Caco-2 (cell line): ENCODE measurements around the gene GUK1. TPM values are rescaled to one million over a fixed set of nuclear protein-coding genes. Genes with fewer than 3 reads are reported as not detected.

ENCODE experiments used
- BruUV-seq: library from RNA; stranded (reverse); fragments of 400-500 nt; replicated peaks from 2 replicates; lab custom pipeline; 2021; lab: Mats Ljungman, UMichigan
- CTCF ChIA-PET: fragments of 300-600 bp; sonication (Branson Sonifier 250); formaldehyde crosslinking; loops from one replicate; lab custom pipeline; 2022; ENCODE audit warnings: antibody characterized with exemption; lab: Charles Lee
- POLR2A ChIA-PET: fragments of 300-600 bp; sonication (Branson Sonifier 250); formaldehyde crosslinking; loops from one replicate; lab custom pipeline; 2022; ENCODE audit warnings: antibody characterized with exemption; lab: Charles Lee
- DNase-seq, 2 experiments: peaks; one replicate each; pipeline versions ENCODE4 v3.0.0 to v3.0.0-alpha.2; 2020 to 2022
- H3K27me3 ChIP-seq: replicated peaks from 2 replicates; pipeline ENCODE4 v1.6.0; 2011; ENCODE audit warnings: low read length; ENCODE audit not compliant: control insufficient read depth, insufficient read depth
- H3K36me3 ChIP-seq: 2 replicates; pipeline ENCODE4 v1.5.1; 2011; ENCODE audit warnings: low read length; ENCODE audit not compliant: control insufficient read depth, insufficient read depth
- H3K4me1 ChIP-seq: fragments of 250-450 bp; sonication (Bioruptor Pico); 2 replicates; pipeline ENCODE4 v1.5.1; 2020; ENCODE audit warnings: mild to moderate bottlenecking
- H3K4me3 ChIP-seq: 2 replicates; pipeline ENCODE4 v1.5.1; 2011; ENCODE audit warnings: low read depth, mild to moderate bottlenecking, control low read depth, low read length
- H3K9me3 ChIP-seq: fragments of 250-450 bp; sonication (Bioruptor Pico); 2 replicates; pipeline ENCODE4 v1.5.1; 2020; ENCODE audit warnings: mild to moderate bottlenecking, moderate library complexity
- H3K27ac Mint-ChIP-seq: one replicate; pipeline ENCODE4 v1.8.0; 2022; ENCODE audit warnings: mixed read lengths; ENCODE audit not compliant: unreplicated experiment
- H3K27me3 Mint-ChIP-seq: one replicate; pipeline ENCODE4 v1.8.0; 2022; ENCODE audit warnings: mixed read lengths; ENCODE audit not compliant: insufficient read depth, unreplicated experiment
- H3K36me3 Mint-ChIP-seq: one replicate; pipeline ENCODE4 v1.8.0; 2022; ENCODE audit warnings: mild to moderate bottlenecking, mixed read lengths; ENCODE audit not compliant: insufficient read depth, unreplicated experiment
- H3K4me1 Mint-ChIP-seq: one replicate; pipeline ENCODE4 v1.8.0; 2022; ENCODE audit warnings: low read depth, mixed read lengths; ENCODE audit not compliant: unreplicated experiment
- H3K4me3 Mint-ChIP-seq: one replicate; pipeline ENCODE4 v1.8.0; 2022; ENCODE audit warnings: mild to moderate bottlenecking, moderate library complexity, mixed read lengths; ENCODE audit not compliant: unreplicated experiment
- H3K9me3 Mint-ChIP-seq: one replicate; pipeline ENCODE4 v1.8.0; 2022; ENCODE audit warnings: mixed read lengths; ENCODE audit not compliant: unreplicated experiment
- CTCF ChIP-seq, 2 experiments: fragments of 200-600 bp in 1 of 2; IDR thresholded peaks; 1 replicate in 1 of 2; 2 replicates in 1 of 2; pipeline versions ENCODE4 v1.5.1 to v1.8.0; 2011 to 2022; ENCODE audit warnings: antibody characterized with exemption in 1 of 2, control low read depth in 1 of 2, inconsistent platforms in 1 of 2, low read depth in 1 of 2, low read length in 1 of 2, mild to moderate bottlenecking in 1 of 2, moderate library complexity in 1 of 2; ENCODE audit not compliant: insufficient read depth in 1 of 2, severe bottlenecking in 1 of 2, unreplicated experiment in 1 of 2
- intact Hi-C: fragments of 100-400 bp; cut with micrococcal nuclease; formaldehyde crosslinking; loops from one replicate; pipeline ENCODE4 v1.10.0; 2022; ENCODE audit not compliant: unreplicated experiment
- total RNA-seq: library from RNA; stranded (reverse); gene quantifications from 2 replicates; pipeline ENCODE4 v1.2.3, GENCODE V29; 2022

GUK1 gene
- total RNA-seq, 1 experiment from 2014 or later, result 73.6 TPM

DNA sequence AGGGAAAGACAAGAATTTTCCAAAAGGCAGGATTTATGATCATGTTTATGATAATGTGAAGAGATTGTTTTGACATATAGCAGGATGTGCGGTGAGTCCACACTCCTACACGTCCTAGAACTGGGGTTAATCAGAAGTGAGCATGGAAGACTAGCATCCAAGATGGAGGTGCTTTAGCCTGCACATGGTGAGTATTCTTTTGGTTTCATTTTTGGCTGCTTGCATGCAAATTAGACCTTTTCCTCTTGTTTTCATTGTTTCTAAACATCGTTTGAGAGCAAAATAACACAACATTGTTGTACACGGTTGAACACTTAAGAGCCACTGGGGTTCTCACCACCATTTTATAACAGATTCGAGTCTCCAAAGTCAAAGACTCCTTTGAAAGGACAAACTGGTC, 14.9 kb upstream of the GUK1 start:
- ChIA-PET POLR2A (no interaction called here), CTCF (no interaction called here)
- TF ChIP-seq CTCF (IDR thresholded peaks at IDR 0.05; ENCODE audit: insufficient read depth in 1 of 2, low read depth in 1 of 2, low read length in 1 of 2, severe bottlenecking in 1 of 2, unreplicated experiment in 1 of 2), result no peak
- H3K27ac Mint-ChIP-seq, result no peak overlapping the region
- BruUV-seq, result no TSS peak
- H3K9me3 Mint-ChIP-seq, result no peaks in the 10 kb centered on the region
- no peaks in the 10 kb centered on the region for H3K36me3 Mint-ChIP-seq
- H3K27me3 Mint-ChIP-seq, result no peaks in the 10 kb centered on the region
- intact Hi-C loops, result no loop called here
- H3K9me3 ChIP-seq, result no peaks in the 10 kb centered on the region
- no peaks in the 10 kb centered on the region for H3K36me3 ChIP-seq
- no peaks in the 10 kb centered on the region for H3K4me1 Mint-ChIP-seq
- no peak overlapping the region for H3K4me3 ChIP-seq
- H3K4me1 ChIP-seq, result peaks cover 7% of the 10 kb centered on the region; the same call in 1 of the 2 replicates
- no peak for DNase-seq
- H3K27me3 ChIP-seq, result no peaks in the 10 kb centered on the region
- H3K4me3 Mint-ChIP-seq, result no peak overlapping the region

GRCh38 chr1:228131766-228132165, 8.3 kb upstream of the GUK1 start:
- peak overlapping the region; percentile 90 for H3K27ac Mint-ChIP-seq
- POLR2A ChIA-PET, result interaction anchor here (2.2 kb wide), 1 partner anchor 22 kb away, joined by 18 read pairs; no protein-coding TSS in a partner anchor
- Histone ChIP-seq H3K27me3 (no peaks in the 10 kb centered on the region), H3K4me3 (no peak overlapping the region), H3K4me1 (peaks cover 12% of the 10 kb centered on the region), H3K36me3 (no peaks in the 10 kb centered on the region), H3K9me3 (no peaks in the 10 kb centered on the region)
- BruUV-seq, result no TSS peak
- H3K9me3 Mint-ChIP-seq, result no peaks in the 10 kb centered on the region
- H3K4me3 Mint-ChIP-seq, result peak overlapping the region; percentile 90
- DNase-seq, result peak in 1 of 2 experiments; percentile 29
- CTCF ChIA-PET, result interaction anchor here (1.6 kb wide), 1 partner anchor 132 kb away, joined by 5 read pairs; no protein-coding TSS in a partner anchor
- intact Hi-C loops, result loop anchor here (1.0 to 10.0 kb wide), 7 partner anchors 8 to 384 kb away; partner anchors contain the start of gene IBA57
- no peaks in the 10 kb centered on the region for H3K27me3 Mint-ChIP-seq
- no peaks in the 10 kb centered on the region for H3K4me1 Mint-ChIP-seq
- TF ChIP-seq CTCF (IDR thresholded peaks at IDR 0.05; ENCODE audit: insufficient read depth in 1 of 2, low read depth in 1 of 2, low read length in 1 of 2, severe bottlenecking in 1 of 2, unreplicated experiment in 1 of 2), result no peak
- H3K36me3 Mint-ChIP-seq, result no peaks in the 10 kb centered on the region

DNA sequence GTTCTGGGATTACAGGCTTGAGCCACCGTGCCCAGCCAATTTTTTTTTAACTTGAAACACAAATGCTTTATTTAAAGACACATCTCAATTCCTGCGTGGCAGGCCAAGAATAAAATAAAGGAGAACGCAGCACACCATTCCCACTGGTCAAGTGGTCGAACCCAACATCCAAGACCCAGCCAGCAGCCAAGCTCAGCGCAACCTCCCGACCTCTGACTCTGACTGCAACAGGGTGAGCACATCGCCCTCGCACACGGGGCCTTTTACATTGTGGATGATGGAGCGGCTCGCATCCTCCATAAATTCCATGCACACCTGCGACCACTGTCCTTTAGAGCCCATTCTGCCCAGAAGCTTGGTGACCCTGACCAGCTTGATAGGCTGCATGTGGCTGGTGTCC, 5.5 kb upstream of the GUK1 start:
- Histone ChIP-seq H3K36me3 (no peaks in the 10 kb centered on the region), H3K9me3 (no peaks in the 10 kb centered on the region), H3K27me3 (no peaks in the 10 kb centered on the region), H3K4me1 (peaks cover 12% of the 10 kb centered on the region), H3K4me3 (no peak overlapping the region)
- CTCF ChIA-PET, result no interaction called here
- no peaks in the 10 kb centered on the region for H3K9me3 Mint-ChIP-seq
- POLR2A ChIA-PET, result no interaction called here
- intact Hi-C loops, result loop anchor here (5.0 to 10.0 kb wide), 2 partner anchors 48 to 130 kb away; no protein-coding TSS in a partner anchor
- H3K27ac Mint-ChIP-seq, result no peak overlapping the region
- peaks cover 3% of the 10 kb centered on the region for H3K36me3 Mint-ChIP-seq
- no peaks in the 10 kb centered on the region for H3K27me3 Mint-ChIP-seq
- BruUV-seq, result no TSS peak
- H3K4me3 Mint-ChIP-seq, result no peak overlapping the region
- TF ChIP-seq CTCF (IDR thresholded peaks at IDR 0.05; ENCODE audit: insufficient read depth in 1 of 2, low read depth in 1 of 2, low read length in 1 of 2, severe bottlenecking in 1 of 2, unreplicated experiment in 1 of 2), result no peak
- no peak for DNase-seq
- H3K4me1 Mint-ChIP-seq, result no peaks in the 10 kb centered on the region
